DMS114 treated with DMSO at 0.1 percent for 48 hours (cell line): Measurements from ENCODE around the gene ASXL1.
"Not testable (repeated sequence)": the region's sequence is repeated elsewhere in the genome, so short reads cannot be mapped to it uniquely, and the experiment has no call there.

Experiments
- DNase-seq: peaks from one replicate; lab custom pipeline; 2025; ENCODE audit not compliant: unreplicated experiment; lab: John Stamatoyannopoulos, UW

ASXL1 gene

GRCh38 chr20:32464401-32465091 lies 106.4 kb downstream of the ASXL1 start:
- DNase-seq, result no peak

GRCh38 chr20:32465092-32465900 lies 107.2 kb downstream of the ASXL1 start:
- no peak for DNase-seq

- not testable (repeated sequence) for DNase-seq
Measured at GRCh38 chr20:32465901-32466675, 108.0 kb downstream of the ASXL1 start.

- DNase-seq, result no peak
Measured at GRCh38 chr20:32466739-32467505, 108.8 kb downstream of the ASXL1 start.

DNA sequence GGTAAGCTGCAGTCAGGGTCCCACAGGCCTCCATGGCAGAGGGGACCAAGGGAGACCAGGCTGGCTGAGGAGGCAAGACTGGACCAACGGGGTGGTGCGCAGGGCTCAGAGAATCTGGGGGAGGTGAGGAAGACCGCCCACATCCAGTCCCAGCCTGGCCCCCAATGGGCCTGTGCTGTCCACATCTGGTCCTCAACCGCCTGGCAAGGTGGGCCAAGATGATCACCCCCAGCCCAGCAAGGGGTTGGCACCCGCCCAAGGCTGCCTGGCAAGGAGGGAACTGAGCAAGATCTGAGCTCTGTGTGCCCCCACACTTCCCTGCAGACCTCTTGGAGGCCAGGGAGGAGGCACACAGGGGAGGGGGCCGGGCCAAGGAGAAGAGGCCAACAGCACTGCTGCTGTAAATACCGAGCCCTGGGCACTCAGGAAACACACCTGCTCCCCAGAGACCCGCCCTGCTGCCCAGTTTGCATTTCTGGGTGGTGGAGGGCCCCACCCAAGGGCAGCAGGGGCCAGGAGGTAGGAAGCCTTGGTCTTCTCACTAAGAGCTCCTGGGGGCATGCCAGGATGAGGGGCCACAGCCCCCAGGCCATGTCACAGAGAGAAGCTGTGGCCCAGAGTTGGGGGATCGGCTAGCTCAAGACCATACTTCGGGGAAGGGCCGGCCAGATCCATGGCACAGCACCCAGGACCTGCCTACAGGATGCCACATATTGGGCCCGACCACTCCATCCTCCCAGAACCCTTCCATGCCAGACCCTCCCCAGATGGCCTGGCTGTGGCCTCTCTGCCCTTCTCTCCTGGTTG lies 109.6 kb downstream of the ASXL1 start:
- DNase-seq, result no peak

DNA sequence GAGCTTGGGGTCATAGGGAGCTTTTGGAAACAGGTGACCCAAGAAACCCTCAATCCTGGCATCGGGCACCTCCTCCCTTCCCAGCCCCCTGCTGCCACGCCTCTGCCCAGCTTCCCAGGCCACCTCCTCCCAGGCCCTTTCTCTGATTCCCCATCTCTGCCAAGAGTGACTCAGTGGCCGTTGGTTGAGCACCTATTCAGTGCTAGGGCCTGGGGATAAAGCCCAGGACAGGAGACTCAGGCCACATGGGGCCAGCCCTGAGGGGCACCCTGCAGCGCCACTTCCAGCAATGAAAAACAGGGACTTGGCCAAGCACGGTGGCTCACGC lies 110.1 kb downstream of the ASXL1 start:
- no peak for DNase-seq

DNA sequence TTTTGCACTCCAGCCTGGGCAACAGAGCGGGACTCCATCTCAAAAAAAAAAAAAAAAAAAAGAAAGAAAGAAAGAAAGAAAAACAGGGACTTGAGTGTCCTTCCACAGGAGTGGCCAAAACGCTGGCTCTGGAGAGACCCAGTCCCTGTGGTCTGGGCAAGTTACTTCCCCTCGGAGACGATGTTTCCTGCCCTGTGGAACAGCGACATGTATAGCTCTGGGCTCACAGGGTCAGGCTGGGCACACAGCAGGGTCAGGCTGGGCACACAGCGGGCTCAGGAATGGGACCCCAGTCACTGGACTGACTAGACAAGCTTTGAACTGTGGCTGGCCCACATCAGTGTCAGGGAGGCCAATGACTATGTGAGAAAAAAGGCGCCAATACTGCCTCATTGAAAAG lies 110.7 kb downstream of the ASXL1 start:
- DNase-seq, result no peak

DNA sequence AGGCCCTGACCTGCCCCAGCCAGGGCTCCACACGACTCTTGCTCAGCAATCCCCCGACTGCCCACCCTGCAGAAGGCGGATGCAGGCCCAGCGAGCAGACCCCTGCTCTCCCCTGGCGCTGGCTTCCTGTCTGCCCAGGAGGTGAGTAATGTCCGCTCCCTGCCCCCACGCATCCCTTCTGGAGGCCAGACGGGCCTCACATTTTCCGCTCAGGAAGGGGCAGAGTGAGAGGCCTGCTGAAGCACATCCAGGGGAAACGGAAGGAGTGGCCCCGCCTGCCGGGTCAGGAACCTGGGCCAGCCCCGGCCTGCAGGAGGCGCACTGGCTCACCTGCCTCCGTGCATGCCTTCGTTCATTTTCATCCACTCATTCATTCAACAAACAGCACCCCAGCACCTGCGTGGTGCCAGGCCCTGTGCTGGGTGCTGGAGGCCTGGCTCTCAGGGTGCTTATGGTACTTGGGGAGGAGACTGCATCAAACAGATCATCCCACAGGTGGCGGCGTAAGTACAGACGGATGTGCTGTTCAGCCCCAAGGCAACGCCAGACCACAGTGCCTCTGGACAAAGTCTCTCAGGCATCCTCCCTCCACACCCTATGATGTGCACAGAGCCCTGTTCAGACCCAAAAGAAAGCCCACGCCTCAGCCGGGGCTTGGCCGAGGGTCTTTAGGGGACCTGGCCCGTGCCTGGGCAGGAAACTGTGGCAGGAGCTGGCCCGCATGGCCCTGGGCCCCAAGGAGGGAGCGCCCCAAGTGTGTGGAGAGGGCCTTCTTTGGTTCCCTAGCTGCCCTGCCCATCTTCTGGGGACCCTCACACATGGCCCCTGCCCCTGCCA lies 112.1 kb downstream of the ASXL1 start:
- peak; percentile 19 for DNase-seq

GRCh38 chr20:32470940-32471339 lies 112.8 kb downstream of the ASXL1 start:
- DNase-seq, result no peak

DNA sequence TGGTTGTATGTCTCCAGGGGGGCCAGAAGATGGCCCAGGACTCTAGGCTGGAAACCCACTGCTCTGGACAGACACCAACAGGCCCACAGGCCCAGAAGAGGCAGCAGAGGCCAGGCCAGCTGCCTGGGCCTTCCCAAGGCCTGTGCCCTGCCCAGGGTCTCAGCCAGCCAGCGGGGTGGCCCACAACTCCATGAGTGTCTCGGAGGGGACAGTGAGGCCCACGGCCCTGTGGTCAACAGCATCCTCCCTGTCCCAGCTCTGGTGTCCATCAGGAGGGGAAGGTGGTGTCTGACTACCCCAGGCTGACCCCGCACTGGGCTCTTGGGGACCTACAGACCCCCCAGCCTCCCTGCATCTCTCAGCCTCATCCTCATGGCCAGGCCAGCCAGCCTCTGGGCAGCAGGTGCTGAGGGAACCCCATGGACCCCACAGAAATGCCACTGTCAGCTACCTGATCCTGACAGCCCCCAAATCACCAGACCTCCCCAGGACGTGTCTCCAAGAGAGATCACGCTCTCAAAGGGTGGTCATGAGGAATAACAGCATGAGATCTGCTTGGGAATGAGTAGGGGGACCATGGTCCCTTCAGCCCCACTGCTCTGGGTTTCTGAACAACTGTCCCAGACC lies 114.6 kb downstream of the ASXL1 start:
- DNase-seq, result no peak

- DNase-seq, result no peak
Measured at GRCh38 chr20:32473231-32474008, 115.3 kb downstream of the ASXL1 start.

DNA sequence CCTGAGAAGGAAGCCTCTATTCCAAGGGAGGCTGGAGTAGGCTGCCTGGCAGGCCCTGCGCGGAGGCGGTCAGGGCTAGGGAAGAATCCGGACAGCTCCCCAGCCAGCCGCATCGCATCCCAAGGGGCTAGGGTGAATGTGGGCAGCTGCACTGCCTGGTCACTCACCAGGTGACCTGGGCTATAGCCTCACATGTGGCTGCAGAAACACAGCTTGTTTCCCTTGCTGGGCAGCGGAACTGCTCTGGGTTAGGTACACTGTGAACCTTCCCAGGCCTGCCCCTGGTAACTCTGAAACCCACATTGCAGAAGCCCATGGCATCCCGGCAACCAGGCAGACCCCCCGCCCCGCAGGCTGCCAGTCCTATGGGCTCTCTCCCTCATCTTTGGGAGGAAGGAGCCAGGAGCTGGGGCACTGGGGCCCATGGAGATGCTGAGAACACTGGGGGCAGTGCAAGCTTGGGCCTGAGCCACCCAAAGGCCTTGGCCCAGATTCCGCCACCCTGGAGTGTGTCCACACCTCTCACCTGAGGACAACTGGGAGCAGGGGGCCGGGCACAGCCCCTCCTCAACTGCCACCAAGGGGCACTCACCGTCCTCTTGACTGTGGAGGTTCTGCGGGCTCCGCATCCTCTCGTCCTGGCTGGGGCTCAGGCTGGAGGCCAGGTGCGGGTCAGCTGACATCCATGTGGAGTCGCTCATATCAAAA lies 116.0 kb downstream of the ASXL1 start:
- DNase-seq, result no peak

- DNase-seq, result no peak
Measured at GRCh38 chr20:32474717-32474966, 116.5 kb downstream of the ASXL1 start.

- no peak for DNase-seq
Measured at GRCh38 chr20:32474967-32475811, 117.1 kb downstream of the ASXL1 start.

DNA sequence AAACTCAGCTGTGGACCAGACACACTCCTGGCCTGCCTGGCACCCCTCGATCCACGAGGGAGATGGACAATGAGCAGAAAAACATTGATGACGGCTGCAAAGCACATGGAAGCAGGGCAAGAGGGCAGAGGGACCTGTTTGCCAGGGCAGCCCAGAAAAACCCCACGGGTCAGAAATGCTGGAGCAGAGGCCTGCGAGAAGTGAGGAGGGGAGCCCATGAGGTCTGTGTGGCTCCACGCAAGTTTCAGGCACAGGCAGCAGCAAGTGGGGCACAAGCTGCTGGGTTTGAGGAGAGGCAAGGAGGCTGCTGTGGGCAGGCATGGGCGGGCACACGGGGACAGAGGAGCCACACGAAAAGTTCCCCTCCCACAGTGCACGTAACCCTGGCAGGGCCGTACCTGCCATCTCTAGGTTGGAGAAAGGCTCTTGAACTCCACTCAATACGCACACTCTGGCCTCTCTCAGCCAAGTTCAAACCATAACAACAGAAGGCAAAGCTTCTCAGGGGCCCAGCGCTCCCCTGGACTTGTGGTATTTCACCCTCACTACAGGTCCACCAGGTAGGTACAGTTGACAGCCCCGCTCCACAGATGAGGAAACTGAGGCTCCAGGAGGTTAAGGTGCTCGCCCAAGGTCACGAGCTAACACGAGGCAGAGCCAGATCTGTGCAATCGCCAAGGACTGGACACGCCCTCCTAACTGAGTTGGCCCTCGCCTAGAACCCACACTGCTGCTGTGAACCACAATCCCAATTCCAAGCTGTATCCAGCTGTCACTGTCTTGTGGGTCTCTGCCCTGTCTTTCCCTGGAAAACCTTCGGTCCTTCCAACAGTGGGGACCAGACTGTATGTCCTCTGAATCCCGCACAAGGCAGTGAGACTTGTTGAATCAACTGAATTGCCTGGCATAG lies 118.8 kb downstream of the ASXL1 start:
- DNase-seq, result no peak
